NT2/D1 (cell line): ENCODE results near the gene LRCH1.

Experiments used
- SUZ12 ChIP-seq: IDR thresholded peaks from 2 replicates; pipeline ENCODE4 v1.6.1; 2011; ENCODE audit not compliant: insufficient read length, insufficient read depth; ENCODE audit errors: extremely low read depth
- YY1 ChIP-seq: IDR thresholded peaks from 2 replicates; pipeline ENCODE4 v1.6.1; 2011; ENCODE audit not compliant: insufficient read length, insufficient read depth
- ZNF274 ChIP-seq: IDR thresholded peaks from 2 replicates; pipeline ENCODE4 v1.6.1; 2011; ENCODE audit warnings: mild to moderate bottlenecking, low read depth, low read length

DNA sequence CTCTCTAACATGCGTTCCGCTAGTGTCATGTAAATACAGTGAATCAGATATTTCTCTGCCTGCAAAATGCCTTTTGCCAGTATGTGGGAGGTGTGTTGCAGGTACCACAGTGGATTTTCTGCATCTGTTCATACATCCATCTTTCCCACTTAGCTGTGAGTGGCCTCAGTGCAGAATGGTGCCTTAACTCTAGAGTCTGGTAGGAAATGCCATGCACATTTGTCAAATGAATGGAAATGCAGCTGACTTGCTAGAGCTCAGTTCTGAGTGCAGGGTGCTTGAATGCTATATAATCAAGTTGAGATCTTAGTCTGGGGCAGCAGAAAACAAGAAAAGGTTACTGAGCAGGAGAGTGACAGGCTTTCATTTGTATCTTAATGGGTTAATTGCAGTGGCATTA lies 68.2 kb downstream of the LRCH1 start:
- TF ChIP-seq YY1 (no peak), ZNF274 (no peak), SUZ12 (no peak)
